ENCODE data around the gene CREG2. TPM values are rescaled to one million over a fixed set of nuclear protein-coding genes. Genes with fewer than 3 reads are reported as not detected.

Gene CREG2
- total RNA-seq, 4 donors from 2014 or later, result not detected

DNA sequence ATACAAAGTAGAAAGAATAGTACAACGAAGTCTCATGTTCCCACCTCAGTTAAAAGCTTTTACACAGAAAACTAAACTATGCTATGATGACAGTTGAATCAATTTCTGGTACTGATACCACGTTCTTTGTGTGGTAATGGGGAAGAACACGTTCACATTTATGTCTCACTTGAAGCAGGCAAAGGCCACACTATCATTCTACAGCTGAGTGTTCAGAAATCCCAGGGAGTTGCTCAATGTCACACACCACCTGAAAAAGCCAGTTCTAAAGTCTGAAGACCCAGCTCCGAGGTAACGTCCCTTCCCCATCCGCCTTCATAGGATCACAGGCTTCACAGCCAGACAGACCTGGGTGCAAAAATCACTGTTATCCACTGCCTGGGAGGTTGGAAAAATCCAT lies 87.7 kb downstream of the CREG2 start:
- 66 to 75% methylated on average over 6 of the region's 6 CpGs for WGBS, 2 donors
- DNase-seq (ENCODE audit: low spot score in 2 of 2), result no peak
- intact Hi-C loops (cut with DNase I; ENCODE audit: low total_unique reads), result no loop called here
- TF ChIP-seq, protein P1, sequence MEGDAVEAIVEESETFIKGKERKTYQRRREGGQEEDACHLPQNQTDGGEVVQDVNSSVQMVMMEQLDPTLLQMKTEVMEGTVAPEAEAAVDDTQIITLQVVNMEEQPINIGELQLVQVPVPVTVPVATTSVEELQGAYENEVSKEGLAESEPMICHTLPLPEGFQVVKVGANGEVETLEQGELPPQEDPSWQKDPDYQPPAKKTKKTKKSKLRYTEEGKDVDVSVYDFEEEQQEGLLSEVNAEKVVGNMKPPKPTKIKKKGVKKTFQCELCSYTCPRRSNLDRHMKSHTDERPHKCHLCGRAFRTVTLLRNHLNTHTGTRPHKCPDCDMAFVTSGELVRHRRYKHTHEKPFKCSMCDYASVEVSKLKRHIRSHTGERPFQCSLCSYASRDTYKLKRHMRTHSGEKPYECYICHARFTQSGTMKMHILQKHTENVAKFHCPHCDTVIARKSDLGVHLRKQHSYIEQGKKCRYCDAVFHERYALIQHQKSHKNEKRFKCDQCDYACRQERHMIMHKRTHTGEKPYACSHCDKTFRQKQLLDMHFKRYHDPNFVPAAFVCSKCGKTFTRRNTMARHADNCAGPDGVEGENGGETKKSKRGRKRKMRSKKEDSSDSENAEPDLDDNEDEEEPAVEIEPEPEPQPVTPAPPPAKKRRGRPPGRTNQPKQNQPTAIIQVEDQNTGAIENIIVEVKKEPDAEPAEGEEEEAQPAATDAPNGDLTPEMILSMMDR (IDR thresholded peaks at IDR 0.05), result no peak
- no peak for TF ChIP-seq POLR2A (IDR thresholded peaks at IDR 0.05)
- H3K4me3 ChIP-seq (ENCODE audit: low read depth, poor library complexity, severe bottlenecking), result no peak overlapping the region

DNA sequence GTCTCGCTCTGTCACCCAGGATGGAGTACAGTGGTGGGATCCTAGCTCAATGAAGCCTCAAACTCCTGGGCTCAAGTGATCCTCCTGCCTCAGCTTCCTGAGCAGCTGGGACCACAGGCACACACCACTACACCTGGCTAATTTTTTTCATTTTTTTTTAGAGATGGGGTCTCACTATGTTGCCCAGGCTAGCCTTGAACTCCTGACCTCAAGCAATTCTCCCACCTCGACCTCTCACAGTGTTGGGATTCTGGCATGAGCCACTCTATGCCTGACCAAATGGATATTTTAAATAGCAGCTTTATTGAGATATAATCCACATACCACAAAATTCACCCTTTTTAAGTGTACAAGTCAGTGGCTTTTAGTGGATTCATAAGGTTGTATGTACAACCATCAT lies 89.9 kb downstream of the CREG2 start:
- no peak overlapping the region for H3K4me3 ChIP-seq (ENCODE audit: low read depth, poor library complexity, severe bottlenecking)
- intact Hi-C loops (cut with DNase I; ENCODE audit: low total_unique reads), result no loop called here
- WGBS, 2 donors, result 81 to 92% methylated on average over 2 of the region's 2 CpGs
- no peak for DNase-seq (ENCODE audit: low spot score in 2 of 2)
- TF ChIP-seq, protein P1 (IDR thresholded peaks at IDR 0.05), result no peak
- TF ChIP-seq POLR2A (IDR thresholded peaks at IDR 0.05), result no peak

DNA sequence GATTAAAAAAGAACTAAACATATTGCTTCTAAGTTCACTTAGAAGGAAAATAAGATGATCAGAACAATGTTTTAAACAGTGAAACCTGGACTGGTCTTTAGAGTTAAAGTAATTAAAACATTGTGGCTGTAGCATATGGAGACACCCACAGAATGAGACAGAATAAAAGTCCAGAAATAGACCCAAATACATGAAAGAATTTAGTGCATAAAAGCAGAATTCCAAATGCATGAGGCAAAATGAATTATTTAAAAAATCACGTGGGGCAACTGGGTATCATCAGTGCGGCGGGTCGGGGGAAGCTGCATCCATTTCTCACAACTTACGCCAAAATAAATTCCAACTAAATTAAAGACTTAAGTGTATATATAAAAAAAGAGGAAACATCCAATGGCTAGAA lies 90.9 kb downstream of the CREG2 start:
- no peak overlapping the region for H3K4me3 ChIP-seq (ENCODE audit: low read depth, poor library complexity, severe bottlenecking)
- WGBS, 2 donors, result 62 to 74% methylated on average over 5 of the region's 5 CpGs
- no peak for DNase-seq (ENCODE audit: low spot score in 2 of 2)
- TF ChIP-seq, protein P1 (IDR thresholded peaks at IDR 0.05), result no peak
- TF ChIP-seq POLR2A (IDR thresholded peaks at IDR 0.05), result no peak
- intact Hi-C loops (cut with DNase I; ENCODE audit: low total_unique reads), result no loop called here

DNA sequence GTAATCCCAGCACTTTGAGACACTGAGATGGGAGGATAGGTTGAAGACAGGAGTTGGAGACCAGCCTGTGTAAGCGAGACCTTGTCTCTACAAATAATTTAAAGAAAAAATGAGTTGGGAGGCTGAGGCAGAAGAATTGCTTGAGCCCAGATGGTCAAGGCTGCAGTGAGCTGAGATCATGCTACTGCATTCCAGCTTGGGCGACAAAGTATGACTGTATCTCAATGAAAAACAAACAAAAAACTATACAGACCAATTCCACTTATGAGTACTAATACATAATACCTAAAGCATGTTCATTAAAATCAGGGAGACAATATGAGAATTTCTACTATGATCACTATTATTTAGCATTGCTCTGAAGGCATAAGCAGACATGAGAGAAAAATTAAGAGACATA lies 91.4 kb downstream of the CREG2 start:
- no peak overlapping the region for H3K4me3 ChIP-seq (ENCODE audit: low read depth, poor library complexity, severe bottlenecking)
- WGBS, 2 donors, result 69 to 81% methylated on average over 2 of the region's 2 CpGs
- TF ChIP-seq POLR2A (IDR thresholded peaks at IDR 0.05), result no peak
- TF ChIP-seq, protein P1 (IDR thresholded peaks at IDR 0.05), result no peak
- DNase-seq (ENCODE audit: low spot score in 2 of 2), result no peak
- intact Hi-C loops (cut with DNase I; ENCODE audit: low total_unique reads), result no loop called here

Small RNA genes within 50 kb of the gene (microRNA-seq; reads per million reads assigned to microRNA genes)
- gene MIR5696 (ENCODE audit: borderline number of aligned reads in 1 of 2, borderline replicate concordance in 2 of 2), result 0.68 to 1.1 reads per million in 2 donors

Other genes with a start within 250 kb of the CREG2 start
- gene TBC1D8, start 236.1 kb downstream of the CREG2 start, total RNA-seq, result 100 to 1,000 TPM in 1 of 4 donors, 10 to 100 TPM in 3; 29.4 to 102 (median 46.1) TPM
- gene CNOT11, start 134.6 kb downstream of the CREG2 start, total RNA-seq, result 10 to 100 TPM; 26.1 to 32.1 (median 28.7) TPM
- gene RNF149, start 78.8 kb downstream of the CREG2 start, total RNA-seq, result 100 to 1,000 TPM in 1 of 4 donors, 10 to 100 TPM in 3; 59.8 to 120 (median 77.7) TPM
- gene RFX8, start 87.6 kb upstream of the CREG2 start, total RNA-seq, result under 1 TPM in 2 of 4 donors, not detected in 2; 0.52 to 0.84 TPM

Measured in lower leg skin (tissue), 4 donors.